Neural cell (in vitro differentiated cells): ENCODE measurements around the gene CARD14. TPM values are rescaled to one million over a fixed set of nuclear protein-coding genes. Genes with fewer than 3 reads are reported as not detected.

Experiments used
- H2AFZ ChIP-seq: fragments of 200-600, 300-800 bp; sonication (generic), shearing (Covaris generic); 2 replicates; pipeline ENCODE4 v1.6.0; 2014; ENCODE audit warnings: low read depth, mild to moderate bottlenecking, antibody characterized with exemption, low read length, moderate library complexity
- H3F3A ChIP-seq: fragments of 200-600 bp; shearing (Covaris generic); 2 replicates; pipeline ENCODE4 v1.6.1; 2016; ENCODE audit warnings: mild to moderate bottlenecking, moderate library complexity, mixed read lengths, antibody characterized with exemption, low read length; ENCODE audit not compliant: insufficient read depth, poor library complexity, severe bottlenecking
- H3K27ac ChIP-seq: fragments of 200-600, 300-800 bp; sonication (generic), shearing (Covaris generic); 2 replicates; pipeline ENCODE4 v1.5.1; 2014; ENCODE audit warnings: mild to moderate bottlenecking, low read length, moderate library complexity
- H3K27me3 ChIP-seq: fragments of 300-800, 200-600 bp; sonication (generic), shearing (Covaris generic); 2 replicates; pipeline ENCODE4 v1.6.0; 2014; ENCODE audit warnings: mild to moderate bottlenecking, low read depth, low read length, moderate library complexity; ENCODE audit not compliant: insufficient read depth
- H3K36me3 ChIP-seq: fragments of 300-800, 200-600 bp; sonication (generic), shearing (Covaris generic); 2 replicates; pipeline ENCODE4 v1.5.1; 2014; ENCODE audit warnings: mild to moderate bottlenecking, antibody characterized with exemption, low read length, moderate library complexity; ENCODE audit not compliant: insufficient read depth
- H3K4me2 ChIP-seq: fragments of 300-800, 200-600 bp; sonication (generic), shearing (Covaris generic); 2 replicates; pipeline ENCODE4 v1.6.0; 2014; ENCODE audit warnings: mild to moderate bottlenecking, low read length
- H3K4me3 ChIP-seq: fragments of 300-800, 200-600 bp; sonication (generic), shearing (Covaris generic); 2 replicates; pipeline ENCODE4 v1.5.1; 2014; ENCODE audit warnings: mild to moderate bottlenecking, low read length, moderate library complexity
- H3K79me2 ChIP-seq: fragments of 200-600 bp; shearing (Covaris generic); replicated peaks from 2 replicates; pipeline ENCODE4 v1.6.0; 2014; ENCODE audit warnings: mild to moderate bottlenecking, low read length, moderate library complexity; ENCODE audit not compliant: insufficient read depth
- H3K9ac ChIP-seq: fragments of 300-800, 200-600 bp; sonication (generic), shearing (Covaris generic); 2 replicates; pipeline ENCODE4 v1.6.1; 2016; ENCODE audit warnings: mild to moderate bottlenecking, low read length, mixed read lengths
- H3K9me2 ChIP-seq: fragments of 200-600 bp; shearing (Covaris generic); 2 replicates; pipeline ENCODE4 v1.6.1; 2016; ENCODE audit warnings: mild to moderate bottlenecking, low read length, mixed read lengths; ENCODE audit not compliant: insufficient read depth
- H3K9me3 ChIP-seq: fragments of 200-600, 300-800 bp; sonication (generic), shearing (Covaris generic); 2 replicates; pipeline ENCODE4 v1.6.1; 2016; ENCODE audit warnings: mild to moderate bottlenecking, mixed run types, low read length, moderate library complexity, mixed read lengths
- H4K20me1 ChIP-seq: fragments of 200-600 bp; shearing (Covaris generic); 2 replicates; pipeline ENCODE4 v1.6.1; 2016; ENCODE audit warnings: mild to moderate bottlenecking, mixed run types; ENCODE audit not compliant: insufficient read depth
- CTCF ChIP-seq: fragments of 450-650 bp; IDR thresholded peaks from 2 replicates; pipeline ENCODE4 v1.5.1; 2014; ENCODE audit warnings: antibody characterized with exemption, mild to moderate bottlenecking, moderate library complexity; ENCODE audit not compliant: poor library complexity, severe bottlenecking
- EP300 ChIP-seq: fragments of 450-650 bp; conservative IDR thresholded peaks from 2 replicates; pipeline ENCODE4 v1.6.1; 2014; ENCODE audit warnings: antibody characterized with exemption, mild to moderate bottlenecking, moderate library complexity; ENCODE audit not compliant: poor library complexity, severe bottlenecking
- EZH2 ChIP-seq: fragments of 200-600, 300-800 bp; shearing (Covaris generic), sonication (generic); IDR thresholded peaks from 2 replicates; pipeline ENCODE4 v1.6.1; 2014; ENCODE audit warnings: antibody characterized with exemption, low read length, borderline replicate concordance, mild to moderate bottlenecking; ENCODE audit not compliant: insufficient read depth, poor library complexity, severe bottlenecking
- MXI1 ChIP-seq: fragments of 450-650 bp; conservative IDR thresholded peaks from 2 replicates; pipeline ENCODE4 v1.6.1; 2014; ENCODE audit warnings: antibody characterized with exemption, mild to moderate bottlenecking; ENCODE audit not compliant: poor library complexity, severe bottlenecking
- POLR2AphosphoS5 ChIP-seq: IDR thresholded peaks from 2 replicates; pipeline ENCODE4 v1.6.1; 2012
- RAD21 ChIP-seq: fragments of 450-650 bp; conservative IDR thresholded peaks from 2 replicates; pipeline ENCODE4 v1.6.1; 2014; ENCODE audit warnings: antibody characterized with exemption, mild to moderate bottlenecking, moderate library complexity
- REST ChIP-seq: IDR thresholded peaks from 2 replicates; pipeline ENCODE4 v1.6.1; 2012; ENCODE audit warnings: borderline replicate concordance
- SMC3 ChIP-seq: fragments of 450-650 bp; conservative IDR thresholded peaks from 2 replicates; pipeline ENCODE4 v1.6.1; 2014; ENCODE audit warnings: antibody characterized with exemption, mild to moderate bottlenecking, moderate library complexity; ENCODE audit not compliant: poor library complexity
- TAF1 ChIP-seq: IDR thresholded peaks from 2 replicates; pipeline ENCODE4 v1.6.1; 2012; ENCODE audit warnings: low read depth
- polyA plus RNA-seq: library from polyadenylated mRNA; depleted of rRNA; stranded (reverse); fragments of >200 nt; gene quantifications from 2 replicates; pipeline ENCODE4 v1.2.3, GENCODE V29; 2014

Gene CARD14
- polyA plus RNA-seq, 1 donor from 2014 or later, result 0.12 TPM

- H3K4me2 ChIP-seq, result no peak overlapping the region
- no peak for TF ChIP-seq EZH2
- no peak for TF ChIP-seq POLR2AphosphoS5
- no peak for TF ChIP-seq REST
- no peak for TF ChIP-seq EP300
- no peak for TF ChIP-seq CTCF
- no peak for TF ChIP-seq TAF1
- TF ChIP-seq MXI1, result no peak
- no peak for TF ChIP-seq SMC3
- TF ChIP-seq RAD21, result no peak
- no peaks in the 10 kb centered on the region for H3K9me3 ChIP-seq
- no peak overlapping the region for H3K27ac ChIP-seq
- no peaks in the 10 kb centered on the region for H3K27me3 ChIP-seq
- no peaks in the 10 kb centered on the region for H3K79me2 ChIP-seq
- H2AFZ ChIP-seq, result no peak overlapping the region
- no peaks in the 10 kb centered on the region for H3K9me2 ChIP-seq
- no peak overlapping the region for H3K9ac ChIP-seq
- no peaks in the 10 kb centered on the region for H3F3A ChIP-seq
- H3K36me3 ChIP-seq, result no peaks in the 10 kb centered on the region
- no peaks in the 10 kb centered on the region for H4K20me1 ChIP-seq
- no peak overlapping the region for H3K4me3 ChIP-seq
These were observed 36.0 kb downstream of the CARD14 start for GRCh38 chr17:80205811-80206210.

- H3K9me3 ChIP-seq, result no peaks in the 10 kb centered on the region
These were observed 38.2 kb downstream of the CARD14 start for GRCh38 chr17:80208050-80208449.

More at GRCh38 chr17:80208050-80208449, 38.2 kb downstream of the CARD14 start:
- Histone ChIP-seq H4K20me1 (no peaks in the 10 kb centered on the region), H3K9ac (no peak overlapping the region), H3K27ac (no peak overlapping the region), H2AFZ (no peak overlapping the region), H3K9me2 (no peaks in the 10 kb centered on the region), H3K4me2 (no peak overlapping the region), H3F3A (no peaks in the 10 kb centered on the region), H3K27me3 (no peaks in the 10 kb centered on the region), H3K4me3 (no peak overlapping the region), H3K36me3 (no peaks in the 10 kb centered on the region), H3K79me2 (no peaks in the 10 kb centered on the region)
- TF ChIP-seq CTCF (no peak), REST (no peak), SMC3 (no peak), POLR2AphosphoS5 (no peak), EZH2 (no peak), RAD21 (no peak), EP300 (no peak), TAF1 (no peak), MXI1 (no peak)
